ENCODE data around the gene ELP6. TPM values are rescaled to one million over a fixed set of nuclear protein-coding genes. Genes with fewer than 3 reads are reported as not detected.

Gene ELP6
- total RNA-seq, 3 donors from 2014 or later = 21.2 to 26.9 (median 25.9) TPM

DNA sequence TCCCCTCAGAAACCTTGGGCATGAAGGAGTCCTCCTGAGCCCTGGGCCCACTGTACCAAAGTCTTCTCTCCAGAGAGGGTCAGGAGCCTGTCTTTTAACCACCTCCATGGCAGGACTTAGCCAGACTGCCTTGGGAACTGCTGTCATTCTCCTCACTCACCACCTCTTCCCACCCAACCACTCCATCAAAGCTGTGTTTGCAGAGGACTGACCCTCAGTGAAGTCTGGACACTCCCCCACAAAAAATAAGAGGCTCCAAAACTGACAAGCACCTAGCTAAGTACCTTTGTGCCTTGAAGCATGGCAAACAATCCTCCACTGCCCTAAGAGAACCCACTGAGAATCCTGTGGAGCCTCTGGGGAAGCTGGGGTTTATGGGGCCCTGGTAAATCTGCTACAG is 35.5 kb downstream of the ELP6 start:
- Histone ChIP-seq H3K4me3 (no peak overlapping the region), H3K36me3 (ENCODE audit: low read depth) (no peaks in the 10 kb centered on the region), H3K4me1 (ENCODE audit: low read depth) (peaks cover 18% of the 10 kb centered on the region), H3K9me3 (no peaks in the 10 kb centered on the region)
- ATAC-seq (no peak), DNase-seq (no peak)
- no peak for TF ChIP-seq CTCF (IDR thresholded peaks at IDR 0.05)
- intact Hi-C loops (cut with DNase I, micrococcal nuclease) = loop anchor here in 1 of 2 donors (10.0 kb wide), 1 partner anchor 53 kb away; no protein-coding TSS in a partner anchor

- no peaks in the 10 kb centered on the region for H3K9me3 ChIP-seq
- ATAC-seq = no peak
- H3K4me3 ChIP-seq = no peak overlapping the region
- intact Hi-C loops (cut with DNase I, micrococcal nuclease) = loop anchor here (2.0 to 10.0 kb wide), 2 partner anchors 52 to 56 kb away; no protein-coding TSS in a partner anchor
- H3K36me3 ChIP-seq (ENCODE audit: low read depth) = no peaks in the 10 kb centered on the region
- TF ChIP-seq CTCF (IDR thresholded peaks at IDR 0.05) = no peak
- peak in 1 of 3 donors; percentile 50 for DNase-seq
- H3K4me1 ChIP-seq (ENCODE audit: low read depth) = peaks cover 18% of the 10 kb centered on the region
Observed at GRCh38 chr3:47476644-47477199, 36.8 kb downstream of the ELP6 start.

DNA sequence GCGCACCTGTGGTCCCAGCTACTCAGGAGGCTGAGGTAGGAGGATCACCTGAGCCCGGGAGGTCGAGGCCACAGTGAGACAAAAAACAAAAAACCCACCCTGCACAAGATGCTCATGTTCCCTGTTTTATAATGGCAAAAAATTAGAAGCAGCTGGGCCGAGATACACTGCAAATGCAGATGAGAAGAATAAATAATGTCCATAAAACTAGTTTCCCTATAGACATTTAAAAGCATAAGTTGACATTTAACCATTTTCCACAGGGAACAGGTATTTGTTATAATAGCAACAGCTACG is 37.2 kb downstream of the ELP6 start:
- Histone ChIP-seq H3K4me3 (no peak overlapping the region), H3K9me3 (no peaks in the 10 kb centered on the region), H3K36me3 (ENCODE audit: low read depth) (no peaks in the 10 kb centered on the region), H3K4me1 (ENCODE audit: low read depth) (peaks cover 18% of the 10 kb centered on the region)
- DNase-seq = no peak
- ATAC-seq = no peak
- intact Hi-C loops (cut with DNase I, micrococcal nuclease) = loop anchor here (2.0 to 10.0 kb wide), 2 partner anchors 51 to 55 kb away; no protein-coding TSS in a partner anchor
- TF ChIP-seq CTCF (IDR thresholded peaks at IDR 0.05) = no peak

- TF ChIP-seq CTCF (IDR thresholded peaks at IDR 0.05) = peak; percentile 81
- ATAC-seq (peak; percentile 99), DNase-seq (peak; percentile 95 to 96 (median 96))
- Histone ChIP-seq H3K36me3 (ENCODE audit: low read depth) (no peaks in the 10 kb centered on the region), H3K9me3 (no peaks in the 10 kb centered on the region), H3K4me1 (ENCODE audit: low read depth) (peaks cover 18% of the 10 kb centered on the region), H3K4me3 (peak within 1 kb of the TSS; percentile 90)
- intact Hi-C loops (cut with DNase I, micrococcal nuclease) = loop anchor here (2.0 to 10.0 kb wide), 2 partner anchors 51 to 55 kb away; no protein-coding TSS in a partner anchor
Observed at GRCh38 chr3:47475570-47476329, 37.8 kb downstream of the ELP6 start, which contains the start of gene SCAP. SCAP (minus strand) TSS chr3:47475941; CDS start chr3:47442993, 32,948 bp downstream.

- peaks cover 22% of the 10 kb centered on the region for H3K4me1 ChIP-seq (ENCODE audit: low read depth)
- H3K9me3 ChIP-seq = no peaks in the 10 kb centered on the region
- TF ChIP-seq CTCF (IDR thresholded peaks at IDR 0.05) = no peak
- no peaks in the 10 kb centered on the region for H3K36me3 ChIP-seq (ENCODE audit: low read depth)
- intact Hi-C loops (cut with DNase I, micrococcal nuclease) = loop anchor here in 1 of 2 donors (10.0 kb wide), 1 partner anchor 50 kb away; no protein-coding TSS in a partner anchor
- peak in 1 of 3 donors; percentile 24 for DNase-seq
- peak; percentile 16 for ATAC-seq
- peak overlapping the region; percentile 90 for H3K4me3 ChIP-seq
Observed at GRCh38 chr3:47475029-47475569, 38.4 kb downstream of the ELP6 start.

Data from mucosa of descending colon (tissue), 3 donors.